ENCODE measurements around the gene SPRYD3.
"Not testable (repeated sequence)": the region's sequence is repeated elsewhere in the genome, so short reads cannot be mapped to it uniquely, and the experiment has no call there.

- TF ChIP-seq CTCF (conservative IDR thresholded peaks at IDR 0.05; ENCODE audit: low read depth, low read length); CHD1 (IDR thresholded peaks at IDR 0.05; ENCODE audit: low read depth, low read length); POLR2A (IDR thresholded peaks at IDR 0.05; ENCODE audit: low read depth, low read length); MXI1 (IDR thresholded peaks at IDR 0.05; ENCODE audit: borderline replicate concordance, low read depth, low read length); ELK1 (IDR thresholded peaks at IDR 0.05; ENCODE audit: borderline replicate concordance, low read depth, low read length); MAFK (IDR thresholded peaks at IDR 0.05; ENCODE audit: low read depth, low read length); MAZ (IDR thresholded peaks at IDR 0.05; ENCODE audit: borderline replicate concordance, low read depth, low read length); RAD21 (IDR thresholded peaks at IDR 0.05; ENCODE audit: low read length); SMC3 (IDR thresholded peaks at IDR 0.05; ENCODE audit: low read depth, low read length): not testable (repeated sequence)
Observed at GRCh38 chr12:53033832-53034231, 45.4 kb downstream of the SPRYD3 start.

Data from IMR-90 (cell line).